GM21529 (cell line): ENCODE measurements around the gene FTCD.
"Not testable (repeated sequence)": the region's sequence is repeated elsewhere in the genome, so short reads cannot be mapped to it uniquely, and the experiment has no call there.

Experiments used
- ATAC-seq: cut with Tn5 transposase; IDR thresholded peaks from one replicate; pipeline ENCODE4 v1.9.1; 2021; ENCODE audit not compliant: unreplicated experiment

The FTCD gene

DNA sequence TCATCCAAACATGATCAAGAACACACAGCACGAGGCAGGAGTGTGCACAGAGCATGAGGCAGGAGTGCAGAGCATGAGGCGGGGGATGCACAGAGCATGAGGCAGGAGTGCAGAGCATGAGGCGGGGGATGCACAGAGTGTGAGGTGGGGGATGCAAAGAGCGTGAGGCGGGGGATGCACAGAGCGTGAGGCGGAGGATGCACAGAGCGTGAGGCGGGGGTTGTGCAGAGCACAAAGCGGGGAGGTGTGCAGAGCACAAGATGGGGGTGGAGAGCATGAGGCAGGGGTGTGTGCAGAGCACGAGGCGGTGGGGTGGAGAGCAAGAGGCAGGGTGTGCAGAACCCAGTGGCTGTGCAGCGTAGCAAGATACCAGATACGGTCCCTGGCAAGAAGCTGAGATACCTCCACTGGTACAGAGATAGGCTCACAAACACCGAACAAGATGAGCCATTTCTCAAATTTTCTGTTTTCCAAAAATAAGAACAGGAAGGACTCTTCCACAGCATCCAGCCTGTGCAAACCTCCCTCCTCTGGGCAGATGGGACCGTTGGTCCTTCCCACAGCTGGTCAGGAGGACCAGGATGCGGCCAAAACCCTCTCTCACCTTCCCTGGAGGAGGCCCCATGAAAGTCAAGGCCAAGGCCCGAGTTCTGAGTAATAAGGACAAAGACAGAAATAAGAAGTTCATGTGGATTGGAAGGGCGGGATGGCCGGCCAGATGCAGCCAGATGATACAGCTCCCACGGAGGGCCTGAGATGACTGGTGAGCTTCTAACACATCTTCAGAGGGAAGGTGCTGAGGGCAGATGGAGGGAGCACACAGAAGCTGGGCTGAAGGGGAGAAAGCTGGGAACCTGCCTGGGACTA is 16.9 kb upstream of the FTCD start:
- no peak for ATAC-seq

DNA sequence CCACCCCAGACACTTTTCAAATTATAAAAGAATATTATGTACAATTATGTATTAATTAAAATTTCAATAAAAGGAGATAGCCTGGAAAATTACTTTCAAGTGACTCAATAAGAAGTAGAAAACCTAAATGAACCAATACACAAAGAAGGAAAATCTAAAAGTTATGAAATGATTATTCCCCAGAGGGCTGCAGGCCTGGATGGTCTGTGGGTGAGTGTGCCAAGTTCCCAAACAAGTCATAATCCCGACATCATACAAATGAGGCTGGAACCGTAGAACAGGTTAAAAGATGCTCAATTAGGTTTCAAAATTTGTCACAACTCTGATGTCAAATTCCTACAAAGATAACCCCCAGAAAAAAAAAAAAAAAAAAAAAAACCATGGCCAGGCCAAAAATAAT is 16.2 kb upstream of the FTCD start:
- no peak for ATAC-seq

DNA sequence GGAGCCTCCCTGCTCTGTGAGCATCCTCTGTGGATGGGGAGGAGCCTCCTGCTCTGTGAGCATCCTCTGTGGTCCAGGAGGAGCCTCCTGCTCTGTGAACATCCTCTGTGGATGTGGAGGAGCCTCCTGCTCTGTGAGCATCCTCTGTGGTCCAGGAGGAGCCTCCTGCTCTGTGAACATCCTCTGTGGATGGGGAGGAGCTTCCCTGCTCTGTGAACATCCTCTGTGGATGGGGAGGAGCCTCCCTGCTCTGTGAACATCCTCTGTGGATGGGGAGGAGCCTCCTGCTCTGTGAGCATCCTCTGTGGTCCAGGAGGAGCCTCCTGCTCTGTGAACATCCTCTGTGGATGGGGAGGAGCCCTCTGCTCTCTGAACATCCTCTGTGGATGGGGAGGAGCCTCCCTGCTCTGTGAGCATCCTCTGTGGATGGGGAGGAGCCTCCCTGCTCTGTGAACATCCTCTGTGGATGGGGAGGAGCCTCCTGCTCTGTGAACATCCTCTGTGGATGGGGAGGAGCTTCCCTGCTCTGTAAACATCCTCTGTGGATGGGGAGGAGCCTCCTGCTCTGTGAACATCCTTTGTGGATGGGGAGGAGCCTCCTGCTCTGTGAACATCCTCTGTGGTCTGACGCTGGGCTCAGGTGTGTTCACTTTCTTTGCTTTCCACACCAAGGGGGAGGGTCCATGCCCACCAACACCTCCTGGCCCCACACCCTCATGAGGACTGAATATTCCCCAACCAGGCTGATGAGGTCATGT is 15.2 kb upstream of the FTCD start:
- ATAC-seq: not testable (repeated sequence)

DNA sequence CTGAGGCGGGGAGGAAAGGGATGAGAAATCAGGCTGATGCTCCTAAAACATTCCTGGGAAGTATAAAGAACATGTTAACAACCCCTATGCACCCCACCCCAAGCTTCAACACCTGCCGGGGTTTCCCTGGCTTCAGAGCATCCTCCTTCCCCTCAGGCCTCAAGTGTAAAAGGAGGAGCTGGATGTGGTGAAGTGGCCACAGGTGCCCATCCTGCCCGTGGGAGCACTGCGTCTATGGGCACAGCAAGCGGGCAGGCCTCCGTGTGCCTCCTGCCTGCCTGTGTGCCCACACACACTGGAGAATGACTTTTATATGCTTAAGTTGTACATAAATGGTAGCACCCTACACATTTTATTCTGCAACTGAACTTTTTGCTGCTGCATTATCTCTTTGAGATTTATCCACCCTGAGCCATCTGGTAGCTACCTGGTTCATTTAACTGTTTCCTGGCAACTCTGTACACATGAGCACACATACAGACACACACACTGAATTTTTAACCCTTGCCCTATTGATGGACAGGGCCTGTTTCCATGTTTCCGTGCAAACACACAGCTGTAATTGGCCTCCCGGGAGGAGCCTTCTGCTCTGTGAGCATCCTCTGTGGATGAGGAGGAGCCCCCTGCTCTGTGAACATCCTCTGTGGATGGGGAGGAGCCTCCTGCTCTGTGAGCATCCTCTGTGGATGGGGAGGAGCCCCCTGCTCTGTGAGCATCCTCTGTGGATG is 13.4 kb upstream of the FTCD start:
- ATAC-seq: no peak

DNA sequence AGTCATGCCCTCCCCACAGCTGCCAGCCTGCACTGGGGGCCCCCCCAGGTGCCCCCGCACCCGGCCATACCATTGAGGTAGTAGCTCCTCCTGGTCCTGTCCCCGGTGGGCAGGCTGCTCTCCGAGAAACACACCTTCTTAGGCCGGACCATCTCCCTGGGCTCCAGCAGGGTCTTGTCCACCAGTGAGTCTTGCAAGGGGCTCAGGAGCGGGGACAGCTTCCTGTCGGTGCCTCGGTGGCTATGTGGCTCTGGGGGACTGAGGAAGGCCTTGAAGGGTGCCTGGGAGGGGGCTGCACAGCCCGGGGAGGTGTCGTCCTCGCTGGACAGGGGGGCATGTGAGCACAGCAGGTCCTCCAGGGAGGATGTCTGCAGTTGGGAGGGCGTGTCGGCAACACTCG is 12.9 kb upstream of the FTCD start:
- no peak for ATAC-seq

DNA sequence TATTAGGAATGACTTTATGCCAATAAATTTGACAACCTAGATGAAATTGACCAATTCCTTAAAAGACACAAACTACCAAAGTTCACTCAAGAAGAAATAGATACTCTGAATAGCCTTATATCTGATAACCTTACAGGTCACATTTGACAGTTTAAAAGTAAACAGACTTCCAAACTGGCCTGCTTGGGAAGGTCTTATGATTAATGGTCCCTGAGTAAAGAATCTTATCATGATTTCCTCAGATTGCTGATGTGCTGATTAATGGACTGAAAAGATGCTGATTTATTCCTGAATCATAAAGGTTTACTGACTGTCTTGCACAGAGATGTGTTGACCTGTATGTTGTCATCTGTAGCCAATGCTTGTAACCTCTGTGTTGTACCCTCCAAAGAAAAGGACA is 9.7 kb upstream of the FTCD start:
- no peak for ATAC-seq

DNA sequence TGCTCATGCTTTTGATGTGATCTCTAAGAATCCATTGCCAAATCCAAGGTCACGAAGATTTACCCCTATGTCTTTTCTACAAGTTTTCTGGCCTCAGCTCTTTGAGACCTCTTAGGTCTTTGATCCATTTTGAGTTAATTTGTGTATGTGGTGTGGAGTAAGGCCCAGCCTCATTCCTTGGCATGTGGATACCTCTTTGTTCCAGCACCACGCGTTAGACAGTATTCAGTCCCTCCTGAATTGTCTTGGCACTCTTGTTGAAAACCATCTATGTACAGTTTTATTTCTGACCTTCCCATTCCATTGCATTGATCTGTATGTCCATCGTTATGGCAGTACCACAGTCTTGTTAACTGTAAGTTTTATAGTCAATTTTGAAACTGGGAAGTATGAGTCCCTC is 8.0 kb upstream of the FTCD start:
- ATAC-seq: no peak

- no peak for ATAC-seq
Measured at GRCh38 chr21:46161633-46162592, 6.5 kb upstream of the FTCD start.

DNA sequence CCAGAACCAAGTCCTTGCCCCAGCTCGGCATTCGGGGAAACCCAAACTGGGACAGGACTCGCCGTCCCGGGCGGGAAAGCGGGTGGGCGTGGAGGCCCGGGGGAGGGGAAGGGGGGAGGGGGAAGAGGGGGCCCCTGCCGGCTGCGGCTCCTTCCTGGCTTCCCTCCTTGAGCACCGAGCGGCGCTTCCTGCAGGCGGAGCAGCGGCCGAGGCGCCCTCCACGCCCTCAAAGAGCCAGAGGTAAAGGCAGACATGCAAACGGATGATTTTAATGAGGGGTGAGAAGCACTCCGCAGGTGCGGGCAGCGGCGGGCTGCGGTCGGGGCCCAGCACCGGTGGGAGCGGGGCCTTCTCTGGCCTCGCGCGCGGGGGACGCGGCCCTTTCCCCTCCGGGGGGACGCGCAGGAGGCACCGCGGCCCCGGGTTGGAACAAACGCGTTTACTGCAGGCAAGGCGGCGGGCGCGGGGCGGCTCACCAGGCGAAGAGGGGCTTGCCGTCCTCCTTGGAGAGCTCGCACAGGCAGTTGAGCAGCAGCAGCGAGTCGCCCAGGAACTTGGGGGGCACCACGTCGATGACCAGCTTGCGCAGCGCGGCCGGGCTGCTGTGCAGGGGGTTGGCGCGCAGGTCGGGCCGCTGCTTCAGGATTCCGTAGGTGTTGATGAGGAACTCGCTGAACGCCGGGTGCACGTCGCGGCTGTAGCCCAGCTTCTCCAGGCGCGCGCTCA is 5.7 kb upstream of the FTCD start:
- no peak for ATAC-seq

- no peak for ATAC-seq
Measured at GRCh38 chr21:46160657-46160906, 5.2 kb upstream of the FTCD start.

- no peak for ATAC-seq
Measured at GRCh38 chr21:46159841-46160656, 4.7 kb upstream of the FTCD start.

DNA sequence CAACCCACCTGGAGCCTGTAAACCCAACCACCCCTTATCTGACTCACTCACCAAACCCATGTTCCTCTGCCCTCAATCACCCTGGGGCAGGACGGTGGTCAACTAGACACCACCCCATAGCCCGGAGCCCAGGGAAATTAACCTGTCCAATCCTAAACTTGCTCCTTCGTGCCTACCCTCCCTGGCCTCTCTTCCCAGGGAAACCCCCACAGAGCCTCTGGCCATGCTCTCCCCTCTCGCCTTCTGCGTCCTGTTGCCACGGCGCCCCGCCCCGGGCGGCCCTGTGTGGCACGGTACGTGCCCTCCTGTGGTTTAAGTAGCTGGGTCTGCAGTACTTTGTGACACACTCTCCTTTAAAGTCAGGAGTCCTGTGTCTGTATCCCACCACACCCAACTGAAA is 4.0 kb upstream of the FTCD start:
- ATAC-seq: no peak

- ATAC-seq: no peak
Measured at GRCh38 chr21:46158666-46159300, 3.4 kb upstream of the FTCD start.

DNA sequence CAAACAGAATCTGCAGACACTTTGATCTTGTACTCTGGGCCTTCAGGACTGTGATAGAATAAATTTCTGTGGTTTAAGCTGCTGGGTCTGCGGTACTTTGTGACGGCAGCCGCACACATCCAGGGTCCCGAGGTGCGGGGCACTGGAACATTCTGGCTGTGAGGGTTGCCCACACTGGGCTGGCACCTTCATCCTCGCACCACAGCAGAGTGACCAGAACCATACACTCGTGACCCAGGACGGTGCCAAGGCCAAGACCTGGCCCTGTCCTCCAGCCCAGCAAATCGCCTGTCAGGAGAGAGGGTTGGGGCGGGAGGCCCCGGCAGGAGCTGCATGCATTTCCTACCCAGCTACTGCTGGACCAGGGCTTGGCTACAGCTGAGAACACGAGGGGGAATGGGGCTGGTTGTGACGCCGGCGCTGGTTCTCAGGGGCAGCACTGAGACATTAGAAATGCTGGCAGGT is 2.6 kb upstream of the FTCD start:
- ATAC-seq: no peak

DNA sequence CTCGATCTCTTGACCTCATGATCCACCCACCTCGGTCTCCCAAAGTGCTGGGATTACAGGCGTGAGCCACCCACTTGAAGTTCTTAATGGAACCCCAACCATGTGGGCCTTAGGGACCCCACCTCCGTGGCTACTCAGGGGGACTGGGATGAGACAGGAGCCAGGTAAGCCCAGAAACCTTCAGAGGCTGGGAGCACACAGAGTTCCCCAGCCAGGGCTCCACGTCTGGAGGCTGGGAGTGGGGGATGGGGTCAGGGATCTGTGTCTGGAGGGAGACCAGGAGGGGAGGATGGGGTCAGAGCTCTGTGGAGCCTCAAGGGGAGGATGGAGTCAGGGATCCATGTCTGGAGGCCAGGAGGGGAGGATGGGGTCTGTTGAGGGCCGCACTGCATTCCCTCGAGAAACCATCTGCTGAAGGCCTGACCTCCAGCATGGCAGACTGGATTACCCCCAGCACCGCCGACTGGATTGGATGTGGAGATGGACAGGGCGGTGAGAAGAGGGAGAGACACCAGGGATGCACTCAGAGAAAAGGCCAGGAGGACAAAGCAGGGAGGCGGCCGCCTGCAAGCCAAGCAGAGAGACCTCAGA is 2.1 kb upstream of the FTCD start:
- no peak for ATAC-seq

GRCh38 chr21:46156678-46157077 is 1.3 kb upstream of the FTCD start:
- ATAC-seq: no peak

DNA sequence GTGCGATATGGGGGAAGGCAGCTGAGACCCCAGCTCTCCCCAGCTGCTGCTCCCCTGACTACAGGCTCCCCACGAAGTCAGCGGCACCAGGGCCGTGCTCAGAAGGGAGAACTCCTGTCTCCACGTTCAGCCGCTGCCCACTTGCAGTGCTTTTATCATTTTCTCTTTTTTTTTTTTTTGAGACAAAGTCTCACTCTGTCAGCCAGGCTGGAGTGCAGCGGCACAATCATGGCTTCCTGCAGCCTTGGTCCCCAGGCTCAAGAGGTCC is 933 bp upstream of the FTCD start:
- ATAC-seq: no peak

DNA sequence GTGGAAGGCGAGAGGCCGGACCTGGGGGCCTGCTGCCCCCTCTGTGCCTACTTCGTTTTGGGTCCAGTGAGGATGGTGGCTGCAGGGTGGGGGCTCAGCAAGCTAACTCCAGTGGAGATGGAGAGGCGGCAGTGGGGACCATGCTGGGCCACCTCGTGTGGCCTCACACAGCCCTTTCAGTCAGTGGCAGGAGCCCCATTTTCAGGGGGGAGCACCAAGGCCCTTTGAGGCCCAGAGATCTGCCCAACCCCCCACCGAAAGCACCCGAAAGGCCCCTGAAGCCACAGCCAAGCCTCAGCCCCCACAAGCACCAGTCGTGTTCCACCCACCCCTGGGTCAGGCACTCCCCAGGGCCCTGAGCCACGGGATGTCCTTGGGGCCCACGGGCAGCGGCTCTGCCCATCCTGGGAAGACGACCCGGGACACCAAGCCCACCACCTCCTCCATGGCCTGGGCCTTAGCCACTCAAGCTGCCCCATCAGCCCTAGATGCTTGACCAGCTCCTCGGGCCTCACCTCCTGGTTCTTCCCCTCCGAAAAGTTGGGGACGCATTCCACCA is 345 bp downstream of the FTCD start:
- no peak for ATAC-seq
